Activated CD8-positive, alpha-beta T cell treated with anti-CD3 and anti-CD28 coated beads, Interleukin-2, amount 10 ng/mL, durations not matched to agents 7 days and 5 days (primary cell): Measurements from ENCODE around the gene GP1BB. TPM values are rescaled to one million over a fixed set of nuclear protein-coding genes. Genes with fewer than 3 reads are reported as not detected.

ENCODE experiments used
- ATAC-seq: fragments of 150-1000 bp; cut with Tn5 transposase; one replicate; pipeline ENCODE4 v1.10.0; 2021; ENCODE audit warnings: moderate library complexity
- CTCF ChIA-PET: fragments of 350-600 bp; sonication (Branson Sonifier 250); formaldehyde crosslinking; loops from one replicate; lab custom pipeline; 2021; ENCODE audit warnings: antibody characterized with exemption; lab: Charles Lee
- POLR2A ChIA-PET: fragments of 350-600 bp; sonication (Branson Sonifier 250); formaldehyde crosslinking; loops from one replicate; lab custom pipeline; 2021; ENCODE audit warnings: antibody characterized with exemption; lab: Charles Lee
- DNase-seq: peaks from one replicate; pipeline ENCODE4 v3.0.0-alpha.2; 2020
- H3K27ac Mint-ChIP-seq: one replicate; pipeline ENCODE4 v1.8.0; 2021; ENCODE audit warnings: mild to moderate bottlenecking, mixed read lengths
- H3K27me3 Mint-ChIP-seq: one replicate; pipeline ENCODE4 v1.8.0; 2021; ENCODE audit warnings: low read depth, mixed read lengths
- H3K36me3 Mint-ChIP-seq: one replicate; pipeline ENCODE4 v1.8.0; 2021; ENCODE audit warnings: low read depth, mixed read lengths
- H3K4me1 Mint-ChIP-seq: one replicate; pipeline ENCODE4 v1.8.0; 2021; ENCODE audit warnings: low read depth, mixed read lengths
- H3K4me3 Mint-ChIP-seq: one replicate; pipeline ENCODE4 v1.8.0; 2021; ENCODE audit warnings: mild to moderate bottlenecking, mixed read lengths
- H3K9me3 Mint-ChIP-seq: one replicate; pipeline ENCODE4 v1.8.0; 2022; ENCODE audit warnings: mixed read lengths; ENCODE audit not compliant: insufficient read depth
- total RNA-seq, 2 experiments: library from RNA; stranded (reverse); gene quantifications; one replicate each; pipeline ENCODE4 v1.2.3, GENCODE V29; 2021

The GP1BB gene
- total RNA-seq, 2 experiments from 2014 or later, result not detected

- no peaks in the 10 kb centered on the region for H3K36me3 Mint-ChIP-seq
- ATAC-seq (peak; percentile 88), DNase-seq (peak; percentile 82)
- peak overlapping the region; percentile 43 for H3K27ac Mint-ChIP-seq
- H3K4me3 Mint-ChIP-seq, result peak overlapping the region; percentile 61
- no peaks in the 10 kb centered on the region for H3K9me3 Mint-ChIP-seq
- peaks cover 37% of the 10 kb centered on the region for H3K27me3 Mint-ChIP-seq
- CTCF ChIA-PET, result no interaction called here
- H3K4me1 Mint-ChIP-seq, result peaks cover 7% of the 10 kb centered on the region
- POLR2A ChIA-PET, result no interaction called here
Measured at GRCh38 chr22:19717691-19718455, 5.5 kb upstream of the GP1BB start.

DNA sequence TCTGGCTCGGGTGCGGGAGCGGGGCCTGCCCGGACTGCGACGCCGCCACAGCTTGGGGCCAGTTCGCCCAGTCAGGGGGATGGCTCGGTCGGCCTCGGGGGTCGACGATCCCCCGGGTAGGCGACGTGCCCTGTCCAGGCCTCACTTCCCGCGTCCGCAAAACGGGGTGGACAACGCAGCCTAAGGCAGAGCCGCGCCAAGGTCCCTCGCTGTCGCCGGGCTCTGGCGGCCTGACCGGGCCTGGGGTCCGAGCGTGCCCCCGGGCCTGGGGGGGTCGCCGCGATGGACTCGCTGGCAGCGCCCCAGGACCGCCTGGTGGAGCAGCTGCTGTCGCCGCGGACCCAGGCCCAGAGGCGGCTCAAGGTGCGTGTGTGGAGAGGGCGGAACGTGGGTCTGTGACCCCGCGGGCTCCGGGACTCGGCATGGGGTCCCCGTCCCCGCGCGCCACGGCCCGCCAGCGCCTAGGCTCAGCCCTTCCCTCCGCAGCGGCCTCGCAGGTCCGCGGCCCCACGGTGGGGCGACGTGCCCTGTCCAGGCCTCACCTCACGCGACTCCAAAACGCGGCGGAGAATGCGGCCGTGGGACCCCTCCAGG is 4.8 kb upstream of the GP1BB start:
- peaks cover 37% of the 10 kb centered on the region for H3K27me3 Mint-ChIP-seq
- H3K4me1 Mint-ChIP-seq, result peaks cover 9% of the 10 kb centered on the region
- DNase-seq (no peak), ATAC-seq (no peak)
- H3K9me3 Mint-ChIP-seq, result no peaks in the 10 kb centered on the region
- no peak overlapping the region for H3K4me3 Mint-ChIP-seq
- no peaks in the 10 kb centered on the region for H3K36me3 Mint-ChIP-seq
- no peak overlapping the region for H3K27ac Mint-ChIP-seq
- ChIA-PET POLR2A (no interaction called here), CTCF (no interaction called here)

- Mint-ChIP-seq H3K27ac (no peak overlapping the region), H3K4me3 (peak overlapping the region; percentile 42), H3K9me3 (no peaks in the 10 kb centered on the region), H3K4me1 (peaks cover 10% of the 10 kb centered on the region), H3K36me3 (no peaks in the 10 kb centered on the region), H3K27me3 (peaks cover 33% of the 10 kb centered on the region)
- DNase-seq (no peak), ATAC-seq (no peak)
- ChIA-PET CTCF (interaction anchor here (2.6 kb wide), 1 partner anchor 11 kb away, joined by 10 read pairs; no protein-coding TSS in a partner anchor), POLR2A (no interaction called here)
Measured at GRCh38 chr22:19719050-19719482, 4.3 kb upstream of the GP1BB start.

DNA sequence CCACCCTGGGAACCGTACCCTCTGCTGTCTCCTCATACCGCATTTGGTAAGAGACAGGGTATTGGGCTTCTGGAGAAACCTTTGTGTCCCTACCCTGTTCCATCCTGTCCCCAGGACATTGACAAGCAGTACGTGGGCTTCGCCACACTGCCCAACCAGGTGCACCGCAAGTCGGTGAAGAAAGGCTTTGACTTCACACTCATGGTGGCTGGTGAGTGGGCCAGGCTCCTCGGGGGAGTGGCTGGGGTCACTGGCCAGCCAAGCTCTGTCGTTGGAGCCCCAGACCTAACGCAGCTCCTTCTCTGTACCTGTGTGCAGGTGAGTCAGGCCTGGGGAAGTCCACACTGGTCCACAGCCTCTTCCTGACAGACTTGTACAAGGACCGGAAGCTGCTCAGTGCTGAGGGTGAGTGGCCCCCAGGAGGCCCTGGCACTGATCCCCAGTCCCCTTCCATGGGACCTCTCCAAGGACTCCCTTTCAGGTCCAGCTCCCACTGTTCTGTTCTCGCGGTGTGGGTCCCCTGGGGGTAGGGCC is 3.8 kb upstream of the GP1BB start:
- Mint-ChIP-seq H3K9me3 (no peaks in the 10 kb centered on the region), H3K36me3 (no peaks in the 10 kb centered on the region), H3K4me1 (peaks cover 11% of the 10 kb centered on the region), H3K4me3 (peak overlapping the region; percentile 42), H3K27ac (no peak overlapping the region), H3K27me3 (peaks cover 35% of the 10 kb centered on the region)
- DNase-seq, result no peak
- POLR2A ChIA-PET, result no interaction called here
- ATAC-seq, result no peak
- CTCF ChIA-PET, result interaction anchor here (1.0 to 2.6 kb wide), 2 partner anchors 11 to 191 kb away, joined by 3 to 10 read pairs; no protein-coding TSS in a partner anchor

GRCh38 chr22:19720150-19720827 is 3.0 kb upstream of the GP1BB start:
- no peak for ATAC-seq
- no peak overlapping the region for H3K27ac Mint-ChIP-seq
- CTCF ChIA-PET, result interaction anchor here (1.0 to 2.6 kb wide), 2 partner anchors 10 to 190 kb away, joined by 3 to 10 read pairs; no protein-coding TSS in a partner anchor
- H3K9me3 Mint-ChIP-seq, result no peaks in the 10 kb centered on the region
- H3K36me3 Mint-ChIP-seq, result no peaks in the 10 kb centered on the region
- H3K4me3 Mint-ChIP-seq, result no peak overlapping the region
- H3K4me1 Mint-ChIP-seq, result peaks cover 13% of the 10 kb centered on the region
- DNase-seq, result no peak
- H3K27me3 Mint-ChIP-seq, result peaks cover 39% of the 10 kb centered on the region
- POLR2A ChIA-PET, result no interaction called here

DNA sequence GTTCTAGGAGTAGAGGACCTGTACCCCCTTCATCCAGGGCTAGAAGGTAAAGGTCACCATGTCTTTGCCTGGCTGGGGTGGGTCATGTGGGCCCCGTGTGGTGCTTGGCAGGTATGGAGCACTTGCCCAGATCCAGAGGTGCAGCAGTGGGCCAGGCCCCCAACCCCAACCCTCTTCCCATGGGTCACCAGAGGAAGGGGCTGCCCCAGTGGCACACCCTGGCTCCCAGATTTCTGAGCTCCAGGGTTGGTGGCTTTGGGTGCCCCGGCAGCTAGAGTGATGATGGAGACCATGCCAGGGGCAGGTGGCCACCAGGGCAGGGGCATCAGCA is 2.4 kb upstream of the GP1BB start:
- ATAC-seq, result no peak
- Mint-ChIP-seq H3K27ac (no peak overlapping the region), H3K4me3 (no peak overlapping the region), H3K36me3 (no peaks in the 10 kb centered on the region), H3K27me3 (peaks cover 40% of the 10 kb centered on the region), H3K9me3 (no peaks in the 10 kb centered on the region), H3K4me1 (peaks cover 13% of the 10 kb centered on the region)
- DNase-seq, result no peak
- ChIA-PET CTCF (interaction anchor here (1.0 to 2.6 kb wide), 2 partner anchors 10 to 189 kb away, joined by 3 to 10 read pairs; no protein-coding TSS in a partner anchor), POLR2A (no interaction called here)

- Mint-ChIP-seq H3K27me3 (peaks cover 40% of the 10 kb centered on the region), H3K9me3 (no peaks in the 10 kb centered on the region), H3K4me3 (no peak overlapping the region), H3K4me1 (peaks cover 13% of the 10 kb centered on the region), H3K27ac (no peak overlapping the region), H3K36me3 (no peaks in the 10 kb centered on the region)
- DNase-seq (no peak), ATAC-seq (no peak)
- POLR2A ChIA-PET, result no interaction called here
- CTCF ChIA-PET, result interaction anchor here (1.0 to 2.6 kb wide), 2 partner anchors 9 to 189 kb away, joined by 3 to 10 read pairs; no protein-coding TSS in a partner anchor
Measured at GRCh38 chr22:19721330-19722177, 1.8 kb upstream of the GP1BB start.

GRCh38 chr22:19722178-19722981 is 959 bp upstream of the GP1BB start:
- peaks cover 40% of the 10 kb centered on the region for H3K27me3 Mint-ChIP-seq
- ChIA-PET CTCF (interaction anchor here (2.0 kb wide), 1 partner anchor 188 kb away, joined by 6 read pairs; no protein-coding TSS in a partner anchor), POLR2A (no interaction called here)
- ATAC-seq, result no peak
- peaks cover 13% of the 10 kb centered on the region for H3K4me1 Mint-ChIP-seq
- no peak for DNase-seq
- H3K9me3 Mint-ChIP-seq, result no peaks in the 10 kb centered on the region
- no peak overlapping the region for H3K27ac Mint-ChIP-seq
- H3K36me3 Mint-ChIP-seq, result no peaks in the 10 kb centered on the region
- H3K4me3 Mint-ChIP-seq, result no peak overlapping the region

DNA sequence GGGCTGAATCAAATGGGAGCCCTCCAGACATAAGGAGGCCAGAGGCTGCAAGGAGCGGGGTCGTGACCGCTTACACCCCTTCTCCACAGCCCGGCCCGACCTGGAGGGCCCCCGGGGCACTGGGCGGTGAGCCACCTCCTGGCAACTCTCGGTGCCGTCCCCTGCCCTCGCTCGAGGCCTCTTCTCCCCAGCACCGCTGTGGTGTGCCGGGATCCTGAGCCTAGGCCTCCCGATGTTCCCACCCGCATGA is 432 bp upstream of the GP1BB start:
- Mint-ChIP-seq H3K27me3 (peaks cover 37% of the 10 kb centered on the region), H3K36me3 (no peaks in the 10 kb centered on the region), H3K9me3 (no peaks in the 10 kb centered on the region), H3K4me3 (no peak overlapping the region), H3K27ac (no peak overlapping the region), H3K4me1 (peaks cover 10% of the 10 kb centered on the region)
- POLR2A ChIA-PET, result no interaction called here
- ATAC-seq (no peak), DNase-seq (no peak)
- CTCF ChIA-PET, result interaction anchor here (2.0 kb wide), 1 partner anchor 187 kb away, joined by 6 read pairs; no protein-coding TSS in a partner anchor

DNA sequence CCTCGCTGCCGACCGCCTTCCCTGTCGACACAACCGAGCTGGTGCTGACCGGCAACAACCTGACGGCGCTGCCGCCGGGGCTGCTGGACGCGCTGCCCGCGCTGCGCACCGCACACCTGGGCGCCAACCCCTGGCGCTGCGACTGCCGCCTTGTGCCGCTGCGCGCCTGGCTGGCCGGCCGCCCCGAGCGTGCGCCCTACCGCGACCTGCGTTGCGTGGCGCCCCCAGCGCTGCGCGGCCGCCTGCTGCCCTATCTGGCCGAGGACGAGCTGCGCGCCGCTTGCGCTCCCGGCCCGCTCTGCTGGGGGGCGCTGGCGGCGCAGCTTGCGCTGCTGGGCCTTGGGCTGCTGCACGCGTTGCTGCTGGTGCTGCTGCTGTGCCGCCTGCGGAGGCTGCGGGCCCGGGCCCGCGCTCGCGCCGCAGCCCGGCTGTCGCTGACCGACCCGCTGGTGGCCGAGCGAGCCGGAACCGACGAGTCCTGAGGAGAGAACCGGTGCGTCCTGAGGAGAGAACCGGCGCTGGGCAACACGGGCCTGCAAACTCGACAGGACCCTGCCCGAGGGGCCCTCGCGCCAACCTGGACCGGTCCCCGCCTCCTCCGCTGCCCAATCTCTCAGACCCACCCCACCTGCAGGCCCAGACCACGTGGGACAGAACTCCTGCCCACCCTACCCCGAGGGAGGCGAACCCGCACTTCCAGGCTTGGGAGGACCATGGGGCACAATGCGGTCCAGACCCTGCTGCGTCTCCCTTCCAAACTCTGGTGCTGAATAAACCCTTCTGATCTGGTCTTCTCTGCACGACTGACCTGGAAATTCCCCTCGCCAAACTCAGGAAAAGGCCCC is 866 bp downstream of the GP1BB start:
- Mint-ChIP-seq H3K36me3 (no peaks in the 10 kb centered on the region), H3K27me3 (peaks cover 36% of the 10 kb centered on the region), H3K4me3 (peak overlapping the region; percentile 29), H3K9me3 (no peaks in the 10 kb centered on the region), H3K27ac (no peak overlapping the region), H3K4me1 (peaks cover 9% of the 10 kb centered on the region)
- ChIA-PET CTCF (interaction anchor here (0.8 to 2.0 kb wide), 10 partner anchors 9 to 232 kb away, joined by 3 to 10 read pairs (median 4); no protein-coding TSS in a partner anchor), POLR2A (no interaction called here)
- DNase-seq (peak; percentile 38), ATAC-seq (peak; percentile 71)
